ENCODE measurements around the gene ULK3.

The ULK3 gene

GRCh38 chr15:74799255-74799855 lies 43.6 kb downstream of the ULK3 start:
- DNase-seq (ENCODE audit: low read depth): no peak

- DNase-seq (ENCODE audit: low read depth): no peak
Measured at GRCh38 chr15:74798388-74799254, 44.3 kb downstream of the ULK3 start.

- DNase-seq (ENCODE audit: low read depth): no peak
Measured at GRCh38 chr15:74795966-74796625, 46.9 kb downstream of the ULK3 start.

DNA sequence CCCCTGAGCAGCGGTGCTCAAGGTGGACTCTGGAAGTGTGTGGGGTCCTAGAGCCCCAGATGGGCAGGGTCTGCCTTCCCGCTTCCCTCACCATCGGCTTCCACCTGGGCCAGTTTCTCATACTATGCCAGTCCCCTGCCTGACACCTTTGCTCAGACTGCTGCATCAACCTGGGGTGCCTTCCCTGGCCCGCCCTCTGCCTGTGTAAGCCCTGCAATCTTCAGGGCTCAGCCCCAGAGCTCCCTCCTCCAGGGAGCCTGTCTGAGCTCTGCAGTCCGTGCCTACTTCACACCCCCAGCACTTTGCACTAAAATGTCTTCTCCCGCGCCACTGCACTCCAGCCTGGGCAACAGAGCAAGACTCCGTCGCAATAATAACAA lies 48.0 kb downstream of the ULK3 start:
- no peak for DNase-seq (ENCODE audit: low read depth)

- DNase-seq (ENCODE audit: low read depth): no peak
Measured at GRCh38 chr15:74794248-74794969, 48.5 kb downstream of the ULK3 start.

- no peak for DNase-seq (ENCODE audit: low read depth)
Measured at GRCh38 chr15:74793135-74794028, 49.6 kb downstream of the ULK3 start.

- DNase-seq (ENCODE audit: low read depth): no peak
Measured at GRCh38 chr15:74792227-74793016, 50.5 kb downstream of the ULK3 start.

DNA sequence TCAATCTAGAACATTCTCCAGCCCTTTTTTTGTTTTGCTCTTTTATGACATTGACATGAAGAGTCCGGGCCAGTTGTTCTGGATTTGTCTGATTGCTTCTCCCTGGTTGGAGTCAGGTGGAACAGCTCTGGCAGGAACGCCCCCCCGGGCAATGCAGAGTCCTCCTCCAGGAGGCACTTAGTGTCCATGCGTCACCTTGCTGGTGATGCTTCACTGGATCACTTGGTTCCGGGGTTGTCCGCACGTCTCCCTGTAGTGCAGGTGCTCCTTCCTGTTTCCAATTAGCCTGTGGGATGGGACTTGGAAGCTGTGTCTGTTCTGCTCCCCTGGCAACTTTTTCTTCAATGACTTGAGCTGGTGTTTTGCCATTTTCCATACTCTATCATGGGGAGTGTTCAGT lies 51.3 kb downstream of the ULK3 start:
- DNase-seq (ENCODE audit: low read depth): no peak

GRCh38 chr15:74791007-74791406 lies 51.9 kb downstream of the ULK3 start:
- DNase-seq (ENCODE audit: low read depth): no peak

- DNase-seq (ENCODE audit: low read depth): peak; percentile 71
Measured at GRCh38 chr15:74790080-74790916, 52.7 kb downstream of the ULK3 start.

- DNase-seq (ENCODE audit: low read depth): no peak
Measured at GRCh38 chr15:74789741-74790079, 53.2 kb downstream of the ULK3 start.

GRCh38 chr15:74789171-74789631 lies 53.8 kb downstream of the ULK3 start:
- no peak for DNase-seq (ENCODE audit: low read depth)

- no peak for DNase-seq (ENCODE audit: low read depth)
Measured at GRCh38 chr15:74788683-74789151, 54.2 kb downstream of the ULK3 start.

GRCh38 chr15:74788042-74788682 lies 54.8 kb downstream of the ULK3 start:
- DNase-seq (ENCODE audit: low read depth): no peak

DNA sequence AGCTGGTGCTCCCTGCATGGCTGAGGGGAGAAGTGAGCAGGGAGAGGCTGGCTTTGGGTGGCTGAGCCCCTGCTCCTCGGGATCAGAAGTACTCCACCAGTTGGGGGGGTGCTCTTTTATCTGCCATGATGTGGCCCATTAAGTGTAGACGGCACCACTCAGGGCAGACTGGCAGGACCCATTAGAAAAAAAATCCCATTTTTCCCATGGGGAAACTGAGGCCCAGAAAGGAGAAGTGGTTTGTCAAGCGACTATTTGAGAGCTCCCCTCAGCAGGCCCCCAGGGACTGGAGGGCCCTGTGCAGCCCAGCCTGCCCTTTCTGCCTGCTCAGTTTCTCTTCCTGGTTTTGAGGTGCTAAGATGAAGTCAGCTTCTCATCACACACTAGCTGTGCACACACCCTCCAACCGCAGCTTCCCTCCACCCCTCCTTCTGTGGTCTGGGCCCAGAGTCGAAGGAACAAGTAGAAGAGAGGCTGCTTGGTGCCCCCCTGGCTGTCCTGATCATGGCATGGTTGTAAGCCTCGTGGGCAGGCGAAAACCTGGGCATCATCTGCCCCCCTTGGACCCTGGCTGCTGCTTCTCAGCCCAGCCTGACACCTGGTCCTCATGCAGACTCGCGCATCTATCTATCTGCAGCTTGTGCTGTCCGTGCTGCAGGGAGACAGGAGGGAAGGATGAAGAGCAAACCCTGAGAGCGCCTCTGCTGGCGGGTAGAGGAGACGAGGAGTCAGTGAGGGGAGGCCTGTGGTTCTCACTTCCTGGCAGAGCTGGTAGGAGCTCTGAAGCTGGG lies 55.5 kb downstream of the ULK3 start:
- peak; percentile 47 for DNase-seq (ENCODE audit: low read depth)

- no peak for DNase-seq (ENCODE audit: low read depth)
Measured at GRCh38 chr15:74786551-74787165, 56.3 kb downstream of the ULK3 start.
